ENCODE data around the gene ETFB.

Gene ETFB

GRCh38 chr19:51367255-51367564 is 1.0 kb upstream of the ETFB start:
- peak overlapping the region; percentile 89 for H3K4me3 ChIP-seq (ENCODE audit: low read length)
- TF ChIP-seq ZNF274 (IDR thresholded peaks at IDR 0.05; ENCODE audit: low read depth, low read length): no peak

DNA sequence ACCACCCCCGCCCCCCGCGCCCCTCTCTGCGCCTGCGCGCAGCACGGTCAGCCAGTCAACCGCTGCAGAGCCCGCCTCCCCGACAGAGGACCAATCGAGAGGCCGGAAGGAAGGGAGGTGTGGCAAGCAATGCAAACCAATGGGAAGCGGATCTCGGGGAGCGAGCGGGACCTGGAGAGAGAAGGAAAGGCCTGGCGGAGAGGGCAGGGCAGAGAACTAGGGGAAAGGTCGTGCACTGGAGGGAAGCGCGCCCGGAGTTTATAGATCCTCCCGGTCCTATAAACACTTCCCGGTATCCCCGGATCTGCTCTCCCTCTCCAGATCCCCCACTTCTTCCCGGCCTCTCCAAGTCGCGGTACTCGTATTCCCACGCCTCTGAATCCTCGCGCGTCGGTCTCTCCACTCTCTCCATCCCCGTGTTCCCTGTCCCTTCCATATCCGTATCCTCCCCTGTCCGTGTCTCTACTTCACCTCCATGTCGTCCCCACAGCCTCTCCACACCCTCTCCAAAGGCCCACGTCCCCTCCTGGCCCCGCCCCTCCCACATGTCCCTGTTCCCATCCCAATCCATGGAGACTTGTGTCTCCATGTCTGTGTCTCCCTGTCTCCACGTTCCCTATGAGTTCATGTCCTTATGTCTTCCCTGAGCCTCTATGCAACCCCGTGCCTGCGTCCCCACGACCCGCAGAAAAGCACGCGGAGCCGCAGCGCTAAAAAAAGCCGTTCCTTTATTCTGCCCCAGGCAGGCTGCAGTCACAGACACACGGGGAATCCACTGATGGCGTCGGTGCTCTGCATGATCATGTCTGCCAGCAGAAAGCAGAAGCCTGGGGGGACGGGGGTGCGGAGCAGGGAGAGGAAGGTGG is 434 bp upstream of the ETFB start:
- H3K4me3 ChIP-seq (ENCODE audit: low read length): peak overlapping the region; percentile 89
- TF ChIP-seq ZNF274 (IDR thresholded peaks at IDR 0.05; ENCODE audit: low read depth, low read length): no peak

DNA sequence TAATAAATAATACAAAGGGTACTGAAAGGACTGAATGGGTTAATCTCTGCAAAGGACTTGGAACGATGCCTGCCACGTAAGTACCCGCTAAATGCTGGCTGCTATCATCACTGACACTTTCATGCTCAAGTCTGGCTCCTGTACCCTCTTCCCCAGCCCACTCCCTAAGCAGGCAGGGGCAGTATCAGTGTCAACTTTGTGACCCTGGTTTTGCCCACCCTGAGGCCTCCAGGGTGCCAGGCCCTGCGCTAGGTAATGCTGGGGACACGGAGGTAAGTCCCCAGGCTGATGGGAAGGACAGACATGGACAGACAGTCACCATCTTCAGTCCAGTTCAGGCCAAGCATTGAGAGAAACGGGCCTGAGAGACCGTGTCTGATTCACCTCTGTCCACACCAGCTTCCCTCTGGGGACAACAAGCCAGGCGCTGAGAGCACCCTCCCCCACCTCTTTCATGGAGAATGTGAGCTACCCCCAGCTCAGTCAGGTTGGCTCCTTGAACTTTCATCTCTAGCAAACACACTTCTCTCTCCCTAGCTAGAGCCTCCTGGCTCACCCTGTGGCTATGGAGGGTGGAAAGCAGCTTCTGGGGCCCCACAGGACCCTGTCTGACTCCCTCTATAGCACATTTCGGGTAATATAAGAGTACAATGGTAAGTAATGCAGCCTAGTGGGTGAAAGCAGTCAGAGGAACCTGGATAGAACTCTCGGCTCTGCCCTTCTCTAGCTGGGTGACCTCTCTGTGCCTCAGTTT is 800 bp downstream of the ETFB start:
- TF ChIP-seq ZNF274 (IDR thresholded peaks at IDR 0.05; ENCODE audit: low read depth, low read length): no peak
- peak overlapping the region; percentile 95 for H3K4me3 ChIP-seq (ENCODE audit: low read length)

- H3K4me3 ChIP-seq (ENCODE audit: low read length): no peak overlapping the region
- TF ChIP-seq ZNF274 (IDR thresholded peaks at IDR 0.05; ENCODE audit: low read depth, low read length): no peak
These were observed 1.7 kb downstream of the ETFB start for GRCh38 chr19:51364200-51365106.

- H3K4me3 ChIP-seq (ENCODE audit: low read length): no peak overlapping the region
- no peak for TF ChIP-seq ZNF274 (IDR thresholded peaks at IDR 0.05; ENCODE audit: low read depth, low read length)
These were observed 4.9 kb downstream of the ETFB start for GRCh38 chr19:51361239-51361638.

DNA sequence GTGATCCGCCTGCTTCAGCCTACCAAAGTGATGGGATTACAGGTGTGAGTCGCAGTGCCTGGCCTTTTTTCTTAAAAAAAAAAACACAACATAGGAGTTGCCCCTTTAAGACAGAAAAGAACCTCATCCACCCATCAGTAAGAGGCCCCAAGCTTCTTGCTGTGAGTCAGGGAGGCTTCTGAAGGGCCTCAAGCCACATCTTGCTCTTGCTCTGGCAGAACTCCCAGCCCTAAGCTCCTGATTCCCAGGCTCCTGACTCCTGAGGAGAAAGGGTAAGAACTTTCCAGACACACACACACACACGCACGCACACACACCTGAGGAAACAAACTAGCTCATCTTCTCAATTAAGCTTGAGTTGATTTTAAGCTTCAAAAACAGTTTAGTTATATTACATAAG is 6.9 kb downstream of the ETFB start:
- no peak overlapping the region for H3K4me3 ChIP-seq (ENCODE audit: low read length)
- TF ChIP-seq ZNF274 (IDR thresholded peaks at IDR 0.05; ENCODE audit: low read depth, low read length): no peak

- H3K4me3 ChIP-seq (ENCODE audit: low read length): no peak overlapping the region
- no peak for TF ChIP-seq ZNF274 (IDR thresholded peaks at IDR 0.05; ENCODE audit: low read depth, low read length)
These were observed 8.2 kb downstream of the ETFB start for GRCh38 chr19:51357952-51358351.

DNA sequence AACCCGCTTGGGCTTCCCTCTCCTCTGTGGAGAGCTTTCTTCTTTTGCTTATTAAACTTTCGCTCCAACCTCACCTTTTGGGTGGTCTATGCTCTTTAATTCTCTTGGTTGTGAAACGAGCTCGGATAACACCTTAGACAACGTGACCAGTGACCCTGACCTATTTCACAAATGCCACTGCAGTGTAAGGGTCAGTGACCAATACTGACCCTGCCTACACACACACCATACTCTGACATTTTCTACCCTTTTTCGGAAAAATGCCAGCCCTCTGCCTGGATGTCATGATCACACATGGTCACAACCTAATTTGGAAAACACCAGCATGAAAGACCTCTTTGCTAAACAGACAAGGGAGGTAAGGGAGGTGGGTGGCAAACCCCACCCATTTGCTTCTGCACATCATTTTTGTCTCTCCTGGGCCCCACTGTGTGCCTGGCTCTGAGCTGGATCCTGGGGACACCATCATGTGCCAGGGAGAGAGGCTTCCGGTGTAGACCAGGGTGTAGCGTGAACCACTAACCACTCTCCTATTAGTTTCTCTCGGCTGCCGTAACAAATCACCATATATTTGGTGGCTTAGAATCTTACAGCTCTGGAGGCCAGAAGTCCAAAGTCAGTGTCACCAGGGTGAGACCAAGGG is 9.9 kb downstream of the ETFB start:
- no peak overlapping the region for H3K4me3 ChIP-seq (ENCODE audit: low read length)
- TF ChIP-seq ZNF274 (IDR thresholded peaks at IDR 0.05; ENCODE audit: low read depth, low read length): no peak

DNA sequence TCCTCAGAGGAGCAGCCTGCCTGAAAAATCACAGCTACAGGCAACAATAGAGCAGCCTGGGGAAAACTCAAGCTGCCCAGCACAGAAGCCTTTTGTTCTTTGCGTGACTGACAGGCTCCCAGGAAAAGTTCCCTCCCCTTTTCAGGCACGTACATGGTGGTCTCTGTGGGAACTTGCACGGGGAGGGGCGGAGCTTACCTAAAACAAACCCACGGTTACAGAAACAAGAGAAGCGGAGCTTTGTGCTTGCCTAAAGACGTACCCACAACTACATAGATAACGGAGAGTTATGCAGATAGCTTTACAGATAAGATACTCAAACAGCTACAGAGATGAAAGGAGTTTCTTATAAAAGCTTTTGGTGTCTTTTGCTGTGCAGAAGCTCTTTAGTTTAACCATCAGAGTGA is 11.4 kb downstream of the ETFB start:
- H3K4me3 ChIP-seq (ENCODE audit: low read length): no peak overlapping the region
- no peak for TF ChIP-seq ZNF274 (IDR thresholded peaks at IDR 0.05; ENCODE audit: low read depth, low read length)

GRCh38 chr19:51354103-51354741 is 12.0 kb downstream of the ETFB start:
- no peak for TF ChIP-seq ZNF274 (IDR thresholded peaks at IDR 0.05; ENCODE audit: low read depth, low read length)

DNA sequence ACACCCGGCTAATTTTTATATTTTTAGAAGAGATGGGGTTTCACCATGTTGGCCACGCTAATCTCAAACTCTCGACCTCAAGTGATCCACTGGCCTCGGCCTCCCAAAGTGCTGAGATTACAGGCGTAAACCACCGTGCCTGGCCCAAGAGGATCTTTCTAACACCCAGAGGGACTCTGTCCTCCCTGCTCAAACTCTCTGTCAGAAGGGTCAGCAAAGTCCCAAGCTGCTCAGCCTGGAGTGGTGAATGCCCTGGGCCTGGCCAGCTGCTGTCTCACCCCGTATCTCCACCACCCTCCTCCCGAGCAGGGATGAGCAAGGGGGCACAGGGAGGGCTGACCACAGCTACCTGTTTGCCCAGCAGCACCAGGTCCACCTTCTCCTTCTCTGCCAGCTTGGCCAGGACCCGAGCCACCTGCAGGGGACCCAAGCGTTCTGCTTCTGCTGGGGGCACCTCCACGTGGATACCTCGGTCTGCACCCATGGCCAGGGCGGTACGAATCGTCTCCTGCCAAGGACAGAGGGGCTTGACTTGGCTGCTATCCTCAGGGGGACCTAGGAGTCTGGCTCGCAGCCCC is 13.3 kb downstream of the ETFB start:
- H3K4me3 ChIP-seq (ENCODE audit: low read length): no peak overlapping the region
- TF ChIP-seq ZNF274 (IDR thresholded peaks at IDR 0.05; ENCODE audit: low read depth, low read length): no peak

More at GRCh38 chr19:51354103-51354741, 12.0 kb downstream of the ETFB start:
- no peak overlapping the region for H3K4me3 ChIP-seq (ENCODE audit: low read length)

GRCh38 chr19:51351266-51351990 is 14.8 kb downstream of the ETFB start:
- H3K4me3 ChIP-seq (ENCODE audit: low read length): no peak overlapping the region
- TF ChIP-seq ZNF274 (IDR thresholded peaks at IDR 0.05; ENCODE audit: low read depth, low read length): no peak
